HEK293T (cell line): ENCODE results near the gene KRTAP5-7.

ENCODE experiments used
- BHLHE40 ChIP-seq: fragments of 450-650 bp; IDR thresholded peaks from 2 replicates; pipeline ENCODE4 v1.6.1; 2016; ENCODE audit warnings: mild to moderate bottlenecking, moderate library complexity, borderline replicate concordance
- CTBP1 ChIP-seq: fragments of 450-650 bp; IDR thresholded peaks from 2 replicates; pipeline ENCODE4 v1.6.1; 2016; ENCODE audit warnings: borderline replicate concordance
- ELF4 ChIP-seq: fragments of 450-650 bp; IDR thresholded peaks from 2 replicates; pipeline ENCODE4 v1.6.1; 2017; ENCODE audit warnings: antibody characterized with exemption
- FOXM1 ChIP-seq: fragments of 450-650 bp; IDR thresholded peaks from 2 replicates; pipeline ENCODE4 v1.6.1; 2017; ENCODE audit warnings: mild to moderate bottlenecking, borderline replicate concordance
- TARDBP ChIP-seq: fragments of 450-650 bp; IDR thresholded peaks from 2 replicates; pipeline ENCODE4 v1.6.1; 2016

DNA sequence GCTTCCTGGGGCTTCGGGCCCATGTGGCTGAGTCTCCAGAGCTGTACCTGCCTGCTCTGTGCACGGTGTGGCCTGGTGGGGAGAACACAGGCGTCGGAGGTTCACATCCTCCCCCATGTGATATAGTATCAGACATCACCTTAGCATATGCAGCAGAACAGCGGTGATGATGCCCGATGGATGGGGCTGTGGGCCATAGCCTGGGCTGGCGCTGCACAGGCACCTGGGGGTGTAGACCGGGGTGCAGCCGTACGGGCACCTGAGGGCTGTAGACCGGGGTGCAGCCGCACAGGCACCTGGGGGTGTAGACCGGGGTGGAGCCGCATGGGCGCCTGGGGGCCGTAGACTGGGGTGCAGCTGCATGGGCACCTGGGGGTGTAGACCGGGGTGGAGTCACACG is 44.9 kb upstream of the KRTAP5-7 start:
- TF ChIP-seq FOXM1 = no peak
- no peak for TF ChIP-seq ELF4
- no peak for TF ChIP-seq CTBP1
- no peak for TF ChIP-seq TARDBP
- no peak for TF ChIP-seq BHLHE40
